ENCODE data around the gene TSPAN7.

- TF ChIP-seq, protein P1, sequence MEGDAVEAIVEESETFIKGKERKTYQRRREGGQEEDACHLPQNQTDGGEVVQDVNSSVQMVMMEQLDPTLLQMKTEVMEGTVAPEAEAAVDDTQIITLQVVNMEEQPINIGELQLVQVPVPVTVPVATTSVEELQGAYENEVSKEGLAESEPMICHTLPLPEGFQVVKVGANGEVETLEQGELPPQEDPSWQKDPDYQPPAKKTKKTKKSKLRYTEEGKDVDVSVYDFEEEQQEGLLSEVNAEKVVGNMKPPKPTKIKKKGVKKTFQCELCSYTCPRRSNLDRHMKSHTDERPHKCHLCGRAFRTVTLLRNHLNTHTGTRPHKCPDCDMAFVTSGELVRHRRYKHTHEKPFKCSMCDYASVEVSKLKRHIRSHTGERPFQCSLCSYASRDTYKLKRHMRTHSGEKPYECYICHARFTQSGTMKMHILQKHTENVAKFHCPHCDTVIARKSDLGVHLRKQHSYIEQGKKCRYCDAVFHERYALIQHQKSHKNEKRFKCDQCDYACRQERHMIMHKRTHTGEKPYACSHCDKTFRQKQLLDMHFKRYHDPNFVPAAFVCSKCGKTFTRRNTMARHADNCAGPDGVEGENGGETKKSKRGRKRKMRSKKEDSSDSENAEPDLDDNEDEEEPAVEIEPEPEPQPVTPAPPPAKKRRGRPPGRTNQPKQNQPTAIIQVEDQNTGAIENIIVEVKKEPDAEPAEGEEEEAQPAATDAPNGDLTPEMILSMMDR (IDR thresholded peaks at IDR 0.05) = no peak
- TF ChIP-seq POLR2AphosphoS5 (IDR thresholded peaks at IDR 0.05) = no peak
- no peak for TF ChIP-seq POLR2A (IDR thresholded peaks at IDR 0.05)
These were observed 95.1 kb downstream of the TSPAN7 start for GRCh38 chrX:38656350-38656915.
